ENCODE results near the gene EIPR1.
"Not testable (repeated sequence)": the region's sequence is repeated elsewhere in the genome, so short reads cannot be mapped to it uniquely, and the experiment has no call there.

Gene EIPR1

GRCh38 chr2:3284657-3285630 is 92.7 kb downstream of the EIPR1 start:
- no peak for TF ChIP-seq CTCF (IDR thresholded peaks at IDR 0.05; ENCODE audit: control extremely low read depth, extremely low read depth, low read depth, missing control alignments)
- no peak for DNase-seq (ENCODE audit: extremely low spot score)
- ChIA-PET CTCF (interaction anchor here (1.2 to 1.6 kb wide), 2 partner anchors 13 to 23 kb away, joined by 3 to 4 read pairs; no protein-coding TSS in a partner anchor), POLR2A (no interaction called here)

GRCh38 chr2:3283876-3284656 is 93.6 kb downstream of the EIPR1 start:
- CTCF ChIA-PET; DNase-seq (ENCODE audit: extremely low spot score); POLR2A ChIA-PET: not testable (repeated sequence)

- ChIA-PET CTCF (no interaction called here), POLR2A (no interaction called here)
- DNase-seq (ENCODE audit: extremely low spot score): no peak
- TF ChIP-seq CTCF (IDR thresholded peaks at IDR 0.05; ENCODE audit: control extremely low read depth, extremely low read depth, low read depth, missing control alignments): no peak
Measured at GRCh38 chr2:3283206-3283605, 94.4 kb downstream of the EIPR1 start.

GRCh38 chr2:3282056-3282998 is 95.3 kb downstream of the EIPR1 start:
- ChIA-PET POLR2A (no interaction called here), CTCF (no interaction called here)
- no peak for DNase-seq (ENCODE audit: extremely low spot score)
- TF ChIP-seq CTCF (IDR thresholded peaks at IDR 0.05; ENCODE audit: control extremely low read depth, extremely low read depth, low read depth, missing control alignments): no peak

GRCh38 chr2:3280683-3281520 is 96.7 kb downstream of the EIPR1 start:
- TF ChIP-seq CTCF (IDR thresholded peaks at IDR 0.05; ENCODE audit: control extremely low read depth, extremely low read depth, low read depth, missing control alignments): no peak
- POLR2A ChIA-PET: no interaction called here
- DNase-seq (ENCODE audit: extremely low spot score): no peak
- CTCF ChIA-PET: no interaction called here

GRCh38 chr2:3280197-3280596 is 97.4 kb downstream of the EIPR1 start:
- no peak for TF ChIP-seq CTCF (IDR thresholded peaks at IDR 0.05; ENCODE audit: control extremely low read depth, extremely low read depth, low read depth, missing control alignments)
- ChIA-PET POLR2A (no interaction called here), CTCF (no interaction called here)
- no peak for DNase-seq (ENCODE audit: extremely low spot score)
